ENCODE measurements around the gene TMEM87A. TPM values are rescaled to one million over a fixed set of nuclear protein-coding genes. Genes with fewer than 3 reads are reported as not detected.
A peak's percentile ranks its signal among the peaks of the same experiment; 100 is the strongest.

Gene TMEM87A
- total RNA-seq, 1 donor from 2014 or later = 45.2 TPM

DNA sequence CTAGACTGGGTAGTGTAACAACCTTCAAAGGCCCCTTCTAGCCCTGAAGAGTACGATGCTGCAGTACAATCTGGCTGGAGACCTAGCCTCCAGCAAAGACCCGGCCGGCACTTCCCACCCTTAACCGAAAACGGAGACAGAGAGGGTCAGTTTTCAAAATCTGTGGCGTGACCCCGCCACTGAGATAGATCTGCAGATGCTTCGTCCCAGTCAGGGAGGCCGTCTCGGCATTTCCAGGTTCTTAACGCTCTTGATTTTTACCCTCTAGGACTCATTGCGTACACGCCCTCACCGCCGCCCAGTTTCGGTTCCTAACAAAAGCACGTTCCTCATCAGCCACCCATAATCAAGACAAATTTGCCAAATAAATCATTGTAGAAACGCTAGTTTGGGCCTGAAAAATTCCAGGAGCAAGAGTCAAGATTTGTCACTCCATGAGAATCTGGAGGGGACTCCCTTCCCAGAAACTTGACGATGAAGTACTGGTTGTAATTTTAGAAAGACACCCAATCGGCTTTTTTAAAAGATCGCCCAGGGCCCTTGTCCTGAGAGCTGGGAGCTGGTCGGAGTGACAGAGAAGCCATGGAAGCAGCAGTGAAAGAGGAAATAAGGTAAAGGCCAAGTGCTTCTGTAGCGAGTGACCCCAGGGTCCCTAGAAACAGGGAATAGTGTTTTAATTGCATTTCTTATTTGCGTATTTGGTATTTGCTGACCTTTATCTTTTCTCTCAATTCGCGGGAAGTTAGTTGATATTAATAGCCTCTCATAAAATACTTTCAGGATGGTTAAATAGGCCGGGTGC is 868 bp upstream of the TMEM87A start:
- Histone ChIP-seq H3K9me3 (no peaks in the 10 kb centered on the region), H3K4me1 (peaks cover 48% of the 10 kb centered on the region), H3K36me3 (peaks cover 0 to 6% of the 10 kb centered on the region in 2 donors), H3K4me3 (peak overlapping the region; percentile 64 to 71), H3K27me3 (no peaks in the 10 kb centered on the region), H3K27ac (peak overlapping the region; percentile 94)
- no peak for DNase-seq (ENCODE audit: extremely low spot score in 2 of 2)
- intact Hi-C loops (cut with DNase I) = no loop called here
- TF ChIP-seq POLR2A (IDR thresholded peaks at IDR 0.05) = no peak
- peak in 1 of 2 donors; percentile 11 for TF ChIP-seq POLR2AphosphoS5 (IDR thresholded peaks at IDR 0.05; ENCODE audit: insufficient read depth in 1 of 2, low read depth in 1 of 2)

DNA sequence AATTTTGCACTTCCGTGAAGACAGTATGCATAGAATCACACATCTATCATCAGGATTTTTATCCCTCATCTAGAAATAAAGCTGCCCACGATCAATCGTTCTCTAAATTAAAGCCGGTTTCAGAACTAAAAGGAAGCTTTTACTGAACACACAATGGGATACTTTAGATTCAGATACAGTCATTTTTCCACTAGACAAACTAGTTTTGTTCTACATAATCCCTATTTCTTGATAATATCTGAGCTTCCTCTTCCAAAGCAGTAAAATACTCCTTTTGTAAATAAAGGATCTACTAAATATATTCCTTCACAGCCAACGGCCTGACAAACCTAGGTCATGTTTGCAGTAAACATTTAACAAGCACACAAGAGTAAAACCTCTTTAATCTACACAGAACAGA is 2.2 kb downstream of the TMEM87A start:
- TF ChIP-seq POLR2A (IDR thresholded peaks at IDR 0.05) (no peak), POLR2AphosphoS5 (IDR thresholded peaks at IDR 0.05; ENCODE audit: insufficient read depth in 1 of 2, low read depth in 1 of 2) (no peak)
- TF ChIP-seq, protein P1, sequence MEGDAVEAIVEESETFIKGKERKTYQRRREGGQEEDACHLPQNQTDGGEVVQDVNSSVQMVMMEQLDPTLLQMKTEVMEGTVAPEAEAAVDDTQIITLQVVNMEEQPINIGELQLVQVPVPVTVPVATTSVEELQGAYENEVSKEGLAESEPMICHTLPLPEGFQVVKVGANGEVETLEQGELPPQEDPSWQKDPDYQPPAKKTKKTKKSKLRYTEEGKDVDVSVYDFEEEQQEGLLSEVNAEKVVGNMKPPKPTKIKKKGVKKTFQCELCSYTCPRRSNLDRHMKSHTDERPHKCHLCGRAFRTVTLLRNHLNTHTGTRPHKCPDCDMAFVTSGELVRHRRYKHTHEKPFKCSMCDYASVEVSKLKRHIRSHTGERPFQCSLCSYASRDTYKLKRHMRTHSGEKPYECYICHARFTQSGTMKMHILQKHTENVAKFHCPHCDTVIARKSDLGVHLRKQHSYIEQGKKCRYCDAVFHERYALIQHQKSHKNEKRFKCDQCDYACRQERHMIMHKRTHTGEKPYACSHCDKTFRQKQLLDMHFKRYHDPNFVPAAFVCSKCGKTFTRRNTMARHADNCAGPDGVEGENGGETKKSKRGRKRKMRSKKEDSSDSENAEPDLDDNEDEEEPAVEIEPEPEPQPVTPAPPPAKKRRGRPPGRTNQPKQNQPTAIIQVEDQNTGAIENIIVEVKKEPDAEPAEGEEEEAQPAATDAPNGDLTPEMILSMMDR (IDR thresholded peaks at IDR 0.05) = no peak
- peaks cover 0 to 8% of the 10 kb centered on the region in 2 donors for H3K36me3 ChIP-seq
- DNase-seq (ENCODE audit: extremely low spot score in 2 of 2) = no peak
- peak overlapping the region in 1 of 2 donors; percentile 71 for H3K4me3 ChIP-seq
- no peak overlapping the region for H3K27ac ChIP-seq
- no peaks in the 10 kb centered on the region for H3K27me3 ChIP-seq
- peaks cover 43% of the 10 kb centered on the region for H3K4me1 ChIP-seq
- no peaks in the 10 kb centered on the region for H3K9me3 ChIP-seq
- intact Hi-C loops (cut with DNase I) = no loop called here

DNA sequence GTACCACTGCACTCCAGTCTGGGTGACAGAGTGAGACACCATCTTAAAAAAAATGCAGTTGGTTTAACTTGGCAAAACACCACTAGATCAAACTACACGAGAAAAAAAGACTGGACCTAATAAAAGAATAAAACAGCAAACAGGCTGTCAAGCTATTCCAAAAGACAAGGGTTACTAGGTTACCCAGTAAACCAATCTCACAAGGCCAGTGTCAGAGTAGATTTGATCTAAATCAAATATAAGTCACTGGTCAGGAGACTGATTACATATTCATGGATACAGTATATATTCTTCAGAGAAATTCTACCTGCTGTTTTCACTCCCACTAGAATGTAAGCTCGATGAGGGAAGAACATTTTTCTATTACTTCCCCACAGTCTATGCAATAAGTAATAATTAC is 2.7 kb downstream of the TMEM87A start:
- H3K36me3 ChIP-seq = peaks cover 0 to 12% of the 10 kb centered on the region in 2 donors
- TF ChIP-seq, protein P1 (IDR thresholded peaks at IDR 0.05) = no peak
- TF ChIP-seq POLR2AphosphoS5 (IDR thresholded peaks at IDR 0.05; ENCODE audit: insufficient read depth in 1 of 2, low read depth in 1 of 2) (no peak), POLR2A (IDR thresholded peaks at IDR 0.05) (no peak)
- no peak for DNase-seq (ENCODE audit: extremely low spot score in 2 of 2)
- no peak overlapping the region for H3K27ac ChIP-seq
- H3K27me3 ChIP-seq = no peaks in the 10 kb centered on the region
- no peaks in the 10 kb centered on the region for H3K9me3 ChIP-seq
- intact Hi-C loops (cut with DNase I) = no loop called here
- H3K4me1 ChIP-seq = peaks cover 38% of the 10 kb centered on the region
- no peak overlapping the region for H3K4me3 ChIP-seq

DNA sequence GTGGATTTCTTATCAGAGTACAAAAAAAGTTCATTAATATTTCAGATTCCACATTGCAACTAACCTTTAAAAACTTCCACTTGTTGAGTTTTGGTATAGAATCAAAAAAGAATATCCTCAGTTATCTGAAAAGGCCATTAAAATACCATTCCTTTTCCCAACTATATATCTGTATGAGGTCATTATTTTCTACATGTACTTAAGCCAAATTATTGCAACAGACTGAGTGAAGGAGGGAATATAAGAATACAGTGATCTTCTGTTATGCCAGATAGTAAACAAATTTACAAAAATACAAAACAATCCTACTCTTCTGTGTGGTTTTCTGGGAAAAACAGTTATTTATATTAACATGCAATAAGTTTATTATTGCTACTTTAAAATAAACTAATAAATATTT is 5.9 kb downstream of the TMEM87A start:
- peaks cover 7 to 37% of the 10 kb centered on the region in 2 donors for H3K36me3 ChIP-seq
- intact Hi-C loops (cut with DNase I) = no loop called here
- no peak for DNase-seq (ENCODE audit: extremely low spot score in 2 of 2)
- H3K27ac ChIP-seq = no peak overlapping the region
- no peaks in the 10 kb centered on the region for H3K9me3 ChIP-seq
- no peaks in the 10 kb centered on the region for H3K27me3 ChIP-seq
- no peak overlapping the region for H3K4me3 ChIP-seq
- H3K4me1 ChIP-seq = peaks cover 24% of the 10 kb centered on the region
- TF ChIP-seq, protein P1 (IDR thresholded peaks at IDR 0.05) = no peak
- TF ChIP-seq POLR2A (IDR thresholded peaks at IDR 0.05) = no peak
- TF ChIP-seq POLR2AphosphoS5 (IDR thresholded peaks at IDR 0.05; ENCODE audit: insufficient read depth in 1 of 2, low read depth in 1 of 2) = no peak

DNA sequence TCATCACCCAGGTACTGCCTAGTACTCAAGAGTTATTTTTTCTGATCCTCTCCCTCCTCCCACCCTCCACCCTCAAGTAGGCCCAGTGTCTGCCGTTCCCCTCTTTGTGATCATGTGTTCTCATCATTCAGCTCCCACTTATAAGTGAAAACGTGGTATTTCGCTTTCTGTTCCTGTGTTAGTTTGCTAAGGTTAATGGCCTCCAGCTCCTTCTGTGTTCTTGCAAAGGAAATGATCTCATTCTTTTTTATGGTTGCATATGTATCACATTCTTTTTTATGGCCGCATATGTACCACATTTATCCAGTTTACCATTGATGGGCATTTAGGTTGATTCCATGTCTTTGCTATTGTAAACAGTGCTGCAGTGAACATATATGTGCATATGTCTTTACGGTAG is 8.4 kb downstream of the TMEM87A start:
- Histone ChIP-seq H3K27ac (no peak overlapping the region), H3K27me3 (no peaks in the 10 kb centered on the region), H3K4me1 (no peaks in the 10 kb centered on the region), H3K9me3 (no peaks in the 10 kb centered on the region), H3K36me3 (peaks cover 7 to 60% of the 10 kb centered on the region in 2 donors), H3K4me3 (no peak overlapping the region)
- intact Hi-C loops (cut with DNase I) = no loop called here
- no peak for DNase-seq (ENCODE audit: extremely low spot score in 2 of 2)
- TF ChIP-seq POLR2AphosphoS5 (IDR thresholded peaks at IDR 0.05; ENCODE audit: insufficient read depth in 1 of 2, low read depth in 1 of 2) (no peak), POLR2A (IDR thresholded peaks at IDR 0.05) (no peak)
- TF ChIP-seq, protein P1 (IDR thresholded peaks at IDR 0.05) = no peak

All from vagina (tissue), 2 donors.